Measurements from ENCODE around the gene STRADB.

DNA sequence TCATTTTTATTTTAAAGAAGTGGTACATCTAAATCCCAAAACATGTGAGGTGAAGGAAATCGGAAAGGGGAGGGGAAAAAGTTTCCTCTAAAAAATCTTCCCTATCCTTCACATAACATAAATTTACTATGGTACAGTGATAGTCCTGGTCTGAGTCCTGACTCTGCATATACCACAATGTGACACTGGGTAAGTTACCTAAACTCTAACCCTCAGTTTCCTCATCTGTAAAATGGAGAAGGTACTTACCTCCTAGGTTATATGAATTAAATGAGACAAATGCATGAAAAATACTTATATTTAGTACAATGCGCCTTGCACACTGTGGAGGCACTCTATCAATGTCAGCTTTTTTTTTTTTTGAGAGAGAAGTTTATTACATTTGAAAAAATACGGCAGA, 42.6 kb upstream of the STRADB start:
- TF ChIP-seq, protein P1, sequence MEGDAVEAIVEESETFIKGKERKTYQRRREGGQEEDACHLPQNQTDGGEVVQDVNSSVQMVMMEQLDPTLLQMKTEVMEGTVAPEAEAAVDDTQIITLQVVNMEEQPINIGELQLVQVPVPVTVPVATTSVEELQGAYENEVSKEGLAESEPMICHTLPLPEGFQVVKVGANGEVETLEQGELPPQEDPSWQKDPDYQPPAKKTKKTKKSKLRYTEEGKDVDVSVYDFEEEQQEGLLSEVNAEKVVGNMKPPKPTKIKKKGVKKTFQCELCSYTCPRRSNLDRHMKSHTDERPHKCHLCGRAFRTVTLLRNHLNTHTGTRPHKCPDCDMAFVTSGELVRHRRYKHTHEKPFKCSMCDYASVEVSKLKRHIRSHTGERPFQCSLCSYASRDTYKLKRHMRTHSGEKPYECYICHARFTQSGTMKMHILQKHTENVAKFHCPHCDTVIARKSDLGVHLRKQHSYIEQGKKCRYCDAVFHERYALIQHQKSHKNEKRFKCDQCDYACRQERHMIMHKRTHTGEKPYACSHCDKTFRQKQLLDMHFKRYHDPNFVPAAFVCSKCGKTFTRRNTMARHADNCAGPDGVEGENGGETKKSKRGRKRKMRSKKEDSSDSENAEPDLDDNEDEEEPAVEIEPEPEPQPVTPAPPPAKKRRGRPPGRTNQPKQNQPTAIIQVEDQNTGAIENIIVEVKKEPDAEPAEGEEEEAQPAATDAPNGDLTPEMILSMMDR (IDR thresholded peaks at IDR 0.05; ENCODE audit: low read depth, low read length, poor library complexity, severe bottlenecking), result no peak
- TF ChIP-seq EZH2phosphoT487 (IDR thresholded peaks at IDR 0.05; ENCODE audit: borderline replicate concordance, low read length), result no peak
